K562 (cell line): ENCODE data around the gene RASGRP1. TPM values are rescaled to one million over a fixed set of nuclear protein-coding genes. Genes with fewer than 3 reads are reported as not detected.

Source experiments
- CEBPB ChIP-seq: fragments of 450-650 bp; IDR thresholded peaks from 2 replicates; pipeline ENCODE4 v1.6.1; 2016; ENCODE audit warnings: missing genetic modification characterization, missing compliant biosample characterization
- CEBPG ChIP-seq, 3 experiments: fragments of 200-800 bp in 1 of 3; sonication (Bioruptor generic) in 1 of 3; sonication (generic) in 1 of 3; formaldehyde crosslinking in 1 of 3; IDR thresholded peaks in 2 of 3; conservative IDR thresholded peaks in 1 of 3; 2 replicates each; pipeline versions ENCODE4 v1.6.1 to v1.8.0; 2016 to 2022; ENCODE audit warnings: missing compliant biosample characterization in 2 of 3, missing genetic modification characterization in 2 of 3, mild to moderate bottlenecking in 1 of 3, missing genetic modification reagents in 1 of 3
- CREB5 ChIP-seq: fragments of 250-450 bp; sonication (Bioruptor Pico); IDR thresholded peaks from 2 replicates; pipeline ENCODE4 v1.5.0; 2020; ENCODE audit warnings: mild to moderate bottlenecking
- E2F5 ChIP-seq: sonication (generic); formaldehyde crosslinking; IDR thresholded peaks from 2 replicates; pipeline ENCODE4 v1.8.0; 2022; ENCODE audit warnings: mild to moderate bottlenecking, missing genetic modification reagents
- GATA2 ChIP-seq: sonication (generic); formaldehyde crosslinking; IDR thresholded peaks from 2 replicates; pipeline ENCODE4 v1.4.0; 2020; ENCODE audit warnings: mild to moderate bottlenecking, missing genetic modification reagents
- KDM4B ChIP-seq, 2 experiments: fragments of 450-650 bp in 1 of 2; sonication (generic) in 1 of 2; IDR thresholded peaks; 2 replicates each; pipeline ENCODE4 v1.6.1; 2016 to 2017; ENCODE audit warnings: borderline replicate concordance in 2 of 2, antibody characterized with exemption in 1 of 2, low read depth in 1 of 2, mild to moderate bottlenecking in 1 of 2
- MCM5 ChIP-seq: fragments of 450-650 bp; IDR thresholded peaks from 2 replicates; pipeline ENCODE4 v1.6.1; 2016; ENCODE audit warnings: low read depth
- NFRKB ChIP-seq: fragments of 450-650 bp; IDR thresholded peaks from 2 replicates; pipeline ENCODE4 v1.6.1; 2016; ENCODE audit warnings: low read depth
- POLR2B ChIP-seq: fragments of 450-650 bp; IDR thresholded peaks from 2 replicates; pipeline ENCODE4 v1.6.1; 2018; ENCODE audit warnings: low read depth; ENCODE audit not compliant: partially characterized antibody
- ZNF274 ChIP-seq: IDR thresholded peaks from 2 replicates; pipeline ENCODE4 v1.6.1; 2011; ENCODE audit warnings: low read depth, mild to moderate bottlenecking, low read length, moderate library complexity, borderline replicate concordance
- ZNF57 ChIP-seq: fragments of 450-650 bp; formaldehyde crosslinking; IDR thresholded peaks from 2 replicates; pipeline ENCODE4 v1.4.0; 2020; ENCODE audit warnings: mild to moderate bottlenecking, moderate library complexity
- polyA plus RNA-seq, 8 experiments: library from polyadenylated mRNA; depleted of rRNA in 4 of 8; stranded (reverse) in 5 of 8; unstranded in 3 of 8; fragments of >200 nt; fragmentation: Nextera tagmentation in 2 of 8; fragmentation: Illumina TruSeq in 1 of 8; extraction: Ambion mirVana in 2 of 8; extraction: Trizol in 1 of 8; gene quantifications; 2 replicates each; pipeline versions ENCODE4 v1.2.1 to v1.2.3, GENCODE V29; 2011 to 2014; ENCODE audit warnings: inconsistent platforms in 1 of 8, missing spikeins in 1 of 8
- total RNA-seq, 7 experiments: library from RNA; depleted of rRNA in 6 of 7; stranded (reverse); fragments of >200 nt in 6 of 7; fragmentation: Illumina TruSeq in 2 of 7; extraction: Trizol in 2 of 7; gene quantifications; 2 replicates each; pipeline versions ENCODE4 v1.2.1 to v1.2.3, GENCODE V29; 2011 to 2021; ENCODE audit warnings: low replicate concordance in 1 of 7
- TF ChIP-seq, protein P1 (sequence below): fragments of 450-650 bp; formaldehyde crosslinking; IDR thresholded peaks from 2 replicates; pipeline ENCODE4 v1.4.0; 2020; ENCODE audit warnings: mild to moderate bottlenecking, moderate library complexity
- TF ChIP-seq, protein P2 (sequence below): sonication (generic); formaldehyde crosslinking; IDR thresholded peaks from 2 replicates; pipeline ENCODE4 v1.8.1; 2023; ENCODE audit warnings: mild to moderate bottlenecking, missing genetic modification reagents
- TF ChIP-seq, protein P3 (sequence below): fragments of 450-650 bp; IDR thresholded peaks from 2 replicates; pipeline ENCODE4 v1.6.1; 2018; ENCODE audit warnings: mild to moderate bottlenecking, low read depth; ENCODE audit not compliant: partially characterized antibody
- TF ChIP-seq, protein P4 (sequence below): fragments of 250-450 bp; sonication (Bioruptor Pico); IDR thresholded peaks from 2 replicates; pipeline ENCODE4 v1.5.0; 2020; ENCODE audit warnings: mild to moderate bottlenecking, borderline replicate concordance
- TF ChIP-seq, protein P5 (sequence below): fragments of 450-650 bp; IDR thresholded peaks from 2 replicates; pipeline ENCODE4 v1.6.1; 2016; ENCODE audit warnings: low read depth, mild to moderate bottlenecking, moderate library complexity

The RASGRP1 gene
- total and polyA plus RNA-seq, 9 of the 15 experiments (the other 6 are each of a cell fraction or from before 2014, with no cell fraction given), result 0.14 to 0.72 (median 0.31) TPM

- TF ChIP-seq, protein P1, sequence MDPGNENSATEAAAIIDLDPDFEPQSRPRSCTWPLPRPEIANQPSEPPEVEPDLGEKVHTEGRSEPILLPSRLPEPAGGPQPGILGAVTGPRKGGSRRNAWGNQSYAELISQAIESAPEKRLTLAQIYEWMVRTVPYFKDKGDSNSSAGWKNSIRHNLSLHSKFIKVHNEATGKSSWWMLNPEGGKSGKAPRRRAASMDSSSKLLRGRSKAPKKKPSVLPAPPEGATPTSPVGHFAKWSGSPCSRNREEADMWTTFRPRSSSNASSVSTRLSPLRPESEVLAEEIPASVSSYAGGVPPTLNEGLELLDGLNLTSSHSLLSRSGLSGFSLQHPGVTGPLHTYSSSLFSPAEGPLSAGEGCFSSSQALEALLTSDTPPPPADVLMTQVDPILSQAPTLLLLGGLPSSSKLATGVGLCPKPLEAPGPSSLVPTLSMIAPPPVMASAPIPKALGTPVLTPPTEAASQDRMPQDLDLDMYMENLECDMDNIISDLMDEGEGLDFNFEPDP, result no peak
- TF ChIP-seq E2F5 (CRISPR knock-in tag), result 0 out of 2 replicates have a peak, but pooled peaks have one; percentile 65
- no peak for TF ChIP-seq CREB5 (CRISPR knock-in tag)
- TF ChIP-seq, protein P2, sequence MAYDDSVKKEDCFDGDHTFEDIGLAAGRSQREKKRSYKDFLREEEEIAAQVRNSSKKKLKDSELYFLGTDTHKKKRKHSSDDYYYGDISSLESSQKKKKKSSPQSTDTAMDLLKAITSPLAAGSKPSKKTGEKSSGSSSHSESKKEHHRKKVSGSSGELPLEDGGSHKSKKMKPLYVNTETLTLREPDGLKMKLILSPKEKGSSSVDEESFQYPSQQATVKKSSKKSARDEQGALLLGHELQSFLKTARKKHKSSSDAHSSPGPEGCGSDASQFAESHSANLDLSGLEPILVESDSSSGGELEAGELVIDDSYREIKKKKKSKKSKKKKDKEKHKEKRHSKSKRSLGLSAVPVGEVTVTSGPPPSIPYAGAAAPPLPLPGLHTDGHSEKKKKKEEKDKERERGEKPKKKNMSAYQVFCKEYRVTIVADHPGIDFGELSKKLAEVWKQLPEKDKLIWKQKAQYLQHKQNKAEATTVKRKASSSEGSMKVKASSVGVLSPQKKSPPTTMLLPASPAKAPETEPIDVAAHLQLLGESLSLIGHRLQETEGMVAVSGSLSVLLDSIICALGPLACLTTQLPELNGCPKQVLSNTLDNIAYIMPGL (CRISPR knock-in tag), result no peak
- no peak for TF ChIP-seq MCM5
- TF ChIP-seq NFRKB, result peak; percentile 86
- no peak for TF ChIP-seq ZNF57 (CRISPR knock-in tag)
- TF ChIP-seq, protein P3, sequence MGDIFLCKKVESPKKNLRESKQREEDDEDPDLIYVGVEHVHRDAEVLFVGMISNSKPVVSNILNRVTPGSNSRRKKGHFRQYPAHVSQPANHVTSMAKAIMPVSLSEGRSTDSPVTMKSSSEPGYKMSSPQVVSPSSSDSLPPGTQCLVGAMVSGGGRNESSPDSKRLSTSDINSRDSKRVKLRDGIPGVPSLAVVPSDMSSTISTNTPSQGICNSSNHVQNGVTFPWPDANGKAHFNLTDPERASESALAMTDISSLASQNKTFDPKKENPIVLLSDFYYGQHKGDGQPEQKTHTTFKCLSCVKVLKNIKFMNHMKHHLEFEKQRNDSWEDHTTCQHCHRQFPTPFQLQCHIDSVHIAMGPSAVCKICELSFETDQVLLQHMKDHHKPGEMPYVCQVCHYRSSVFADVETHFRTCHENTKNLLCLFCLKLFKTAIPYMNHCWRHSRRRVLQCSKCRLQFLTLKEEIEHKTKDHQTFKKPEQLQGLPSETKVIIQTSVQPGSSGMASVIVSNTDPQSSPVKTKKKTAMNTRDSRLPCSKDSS, result no peak
- TF ChIP-seq, protein P4, sequence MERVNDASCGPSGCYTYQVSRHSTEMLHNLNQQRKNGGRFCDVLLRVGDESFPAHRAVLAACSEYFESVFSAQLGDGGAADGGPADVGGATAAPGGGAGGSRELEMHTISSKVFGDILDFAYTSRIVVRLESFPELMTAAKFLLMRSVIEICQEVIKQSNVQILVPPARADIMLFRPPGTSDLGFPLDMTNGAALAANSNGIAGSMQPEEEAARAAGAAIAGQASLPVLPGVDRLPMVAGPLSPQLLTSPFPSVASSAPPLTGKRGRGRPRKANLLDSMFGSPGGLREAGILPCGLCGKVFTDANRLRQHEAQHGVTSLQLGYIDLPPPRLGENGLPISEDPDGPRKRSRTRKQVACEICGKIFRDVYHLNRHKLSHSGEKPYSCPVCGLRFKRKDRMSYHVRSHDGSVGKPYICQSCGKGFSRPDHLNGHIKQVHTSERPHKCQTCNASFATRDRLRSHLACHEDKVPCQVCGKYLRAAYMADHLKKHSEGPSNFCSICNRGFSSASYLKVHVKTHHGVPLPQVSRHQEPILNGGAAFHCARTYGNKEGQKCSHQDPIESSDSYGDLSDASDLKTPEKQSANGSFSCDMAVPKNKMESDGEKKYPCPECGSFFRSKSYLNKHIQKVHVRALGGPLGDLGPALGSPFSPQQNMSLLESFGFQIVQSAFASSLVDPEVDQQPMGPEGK (CRISPR knock-in tag), result no peak
- TF ChIP-seq GATA2 (CRISPR knock-in tag), result no peak
- TF ChIP-seq, protein P5, sequence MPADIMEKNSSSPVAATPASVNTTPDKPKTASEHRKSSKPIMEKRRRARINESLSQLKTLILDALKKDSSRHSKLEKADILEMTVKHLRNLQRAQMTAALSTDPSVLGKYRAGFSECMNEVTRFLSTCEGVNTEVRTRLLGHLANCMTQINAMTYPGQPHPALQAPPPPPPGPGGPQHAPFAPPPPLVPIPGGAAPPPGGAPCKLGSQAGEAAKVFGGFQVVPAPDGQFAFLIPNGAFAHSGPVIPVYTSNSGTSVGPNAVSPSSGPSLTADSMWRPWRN, result no peak
- TF ChIP-seq CEBPB (tag), result no peak
- TF ChIP-seq ZNF274, result no peak
- no peak for TF ChIP-seq CEBPG (CRISPR knock-in tag; IDR thresholded peaks at IDR 0.05)
- TF ChIP-seq CEBPG (tag; conservative IDR thresholded peaks at IDR 0.05 in 1 of 2, IDR thresholded peaks at IDR 0.05 in 1 of 2), result no peak
- TF ChIP-seq KDM4B (IDR thresholded peaks at IDR 0.05; ENCODE audit: borderline replicate concordance in 2 of 2, low read depth in 1 of 2), result peak in 1 of 2 experiments; percentile 80; a peak in 1 of 4 replicates
- peak; percentile 86 for TF ChIP-seq POLR2B
Observed at GRCh38 chr15:38453971-38454695, 110.5 kb downstream of the RASGRP1 start, which contains the start of gene FAM98B (continued).
